PC-9 (cell line): ENCODE results near the gene ZSCAN26. TPM values are rescaled to one million over a fixed set of nuclear protein-coding genes. Genes with fewer than 3 reads are reported as not detected.
"Not testable (repeated sequence)": the region's sequence is repeated elsewhere in the genome, so short reads cannot be mapped to it uniquely, and the experiment has no call there.

Source experiments
- BruUV-seq: library from RNA; stranded (reverse); fragments of 400-500 nt; replicated peaks from 2 replicates; lab custom pipeline; 2021; lab: Mats Ljungman, UMichigan
- CTCF ChIA-PET: fragments of 300-600 bp; sonication (Branson Sonifier 250); formaldehyde crosslinking; loops from one replicate; lab custom pipeline; 2022; ENCODE audit warnings: antibody characterized with exemption; lab: Charles Lee
- POLR2A ChIA-PET: fragments of 300-600 bp; sonication (Branson Sonifier 250); formaldehyde crosslinking; loops from one replicate; lab custom pipeline; 2022; ENCODE audit warnings: antibody characterized with exemption; ENCODE audit not compliant: unreplicated experiment; lab: Charles Lee
- DNase-seq, 2 experiments: peaks; one replicate each; pipeline versions ENCODE4 v3.0.0 to v3.0.0-alpha.2; 2015 to 2022; ENCODE audit warnings: mixed read lengths in 1 of 2
- H2AFZ ChIP-seq: fragments of 200-600 bp; sonication (generic); 2 replicates; pipeline ENCODE4 v1.8.1; 2017; ENCODE audit warnings: antibody characterized with exemption
- H3F3A ChIP-seq: fragments of 200-600 bp; sonication (generic); 2 replicates; pipeline ENCODE4 v1.8.1; 2017; ENCODE audit warnings: antibody characterized with exemption, mild to moderate bottlenecking, low read depth; ENCODE audit not compliant: insufficient read depth
- H3K27ac ChIP-seq: fragments of 200-600 bp; sonication (generic); 2 replicates; pipeline ENCODE4 v1.6.1; 2016; ENCODE audit warnings: mixed run types
- H3K27me3 ChIP-seq: fragments of 200-600 bp; sonication (generic); 2 replicates; pipeline ENCODE4 v1.6.1; 2016; ENCODE audit warnings: low read depth, mixed run types; ENCODE audit not compliant: insufficient read depth
- H3K36me3 ChIP-seq: fragments of 200-600 bp; sonication (generic); 2 replicates; pipeline ENCODE4 v1.6.1; 2016; ENCODE audit warnings: low read depth, mixed run types
- H3K4me1 ChIP-seq: fragments of 200-600 bp; sonication (generic); replicated peaks from 2 replicates; pipeline ENCODE4 v1.6.1; 2016; ENCODE audit warnings: mixed run types; ENCODE audit not compliant: insufficient read depth
- H3K4me2 ChIP-seq: fragments of 200-600 bp; sonication (generic); 2 replicates; pipeline ENCODE4 v1.6.1; 2017; ENCODE audit warnings: mixed run types
- H3K4me3 ChIP-seq: fragments of 200-600 bp; sonication (generic); 2 replicates; pipeline ENCODE4 v1.6.1; 2016; ENCODE audit warnings: mixed run types
- H3K79me2 ChIP-seq: fragments of 200-600 bp; sonication (generic); 2 replicates; pipeline ENCODE4 v1.6.1; 2017; ENCODE audit warnings: low read depth, mixed run types
- H3K9me2 ChIP-seq: fragments of 200-600 bp; sonication (generic); 2 replicates; pipeline ENCODE4 v1.8.1; 2017; ENCODE audit warnings: mild to moderate bottlenecking; ENCODE audit not compliant: insufficient read depth
- H3K9me3 ChIP-seq: fragments of 200-600 bp; sonication (generic); 2 replicates; pipeline ENCODE4 v1.8.1; 2016; ENCODE audit warnings: low read depth; ENCODE audit not compliant: insufficient read depth
- H4K20me1 ChIP-seq: fragments of 200-600 bp; sonication (generic); 2 replicates; pipeline ENCODE4 v1.8.1; 2017; ENCODE audit not compliant: insufficient read depth
- CTCF ChIP-seq: fragments of 200-600 bp; sonication (generic); conservative IDR thresholded peaks from 2 replicates; pipeline ENCODE4 v1.6.1; 2017; ENCODE audit warnings: mixed run types, antibody characterized with exemption, mild to moderate bottlenecking, moderate library complexity
- EZH2 ChIP-seq: fragments of 200-600 bp; sonication (generic); IDR thresholded peaks from 2 replicates; pipeline ENCODE4 v1.8.0; 2017; ENCODE audit warnings: antibody characterized with exemption, low read depth
- intact Hi-C: fragments of 100-400 bp; cut with micrococcal nuclease; formaldehyde crosslinking; loops from one replicate; pipeline ENCODE4 v1.10.0; 2022; ENCODE audit not compliant: unreplicated experiment
- total RNA-seq: library from RNA; stranded (reverse); gene quantifications from 2 replicates; pipeline ENCODE4 v1.2.3, GENCODE V29; 2021

The ZSCAN26 gene
- total RNA-seq, 1 experiment from 2014 or later, result 14.8 TPM

DNA sequence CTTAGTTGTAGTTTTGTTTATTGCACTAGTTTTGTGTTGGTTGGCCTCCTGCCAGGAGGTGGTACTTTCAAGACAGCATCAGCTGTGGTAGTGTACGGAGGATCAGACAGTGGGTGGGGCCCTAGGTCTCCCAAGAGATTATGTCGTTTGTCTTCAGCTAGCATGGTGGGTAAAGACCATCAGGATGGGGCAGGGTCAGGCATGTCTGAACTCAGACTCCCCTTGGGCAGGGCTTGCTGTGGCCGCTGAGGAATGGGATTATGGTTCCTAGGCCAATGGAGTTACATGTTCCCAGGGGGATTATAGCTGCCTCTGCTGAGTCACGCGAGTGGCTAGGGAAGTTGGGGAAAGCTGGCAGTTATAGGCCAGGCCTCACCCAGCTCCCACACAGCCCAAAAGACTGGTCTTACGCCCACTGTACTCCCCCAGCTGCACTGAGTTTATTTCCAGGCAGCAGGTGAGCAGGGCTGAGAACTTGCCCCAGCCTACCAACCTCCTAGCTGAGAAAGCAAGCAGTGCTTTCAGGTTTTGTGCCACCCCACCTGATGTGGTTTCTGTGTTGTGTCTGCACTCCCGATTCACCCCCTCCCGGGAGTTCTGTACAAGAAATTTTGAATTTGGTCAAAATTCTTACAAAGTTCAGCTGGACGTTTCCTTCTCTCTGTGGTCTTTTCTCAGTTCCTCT, 44.3 kb downstream of the ZSCAN26 start:
- Histone ChIP-seq H3K9me2 (no peaks in the 10 kb centered on the region), H3K4me1 (no peaks in the 10 kb centered on the region), H3F3A (no peaks in the 10 kb centered on the region), H4K20me1 (no peaks in the 10 kb centered on the region), H3K9me3 (no peaks in the 10 kb centered on the region), H3K4me3 (no peak overlapping the region), H3K79me2 (no peaks in the 10 kb centered on the region), H2AFZ (no peak overlapping the region), H3K4me2 (no peak overlapping the region), H3K27ac (no peak overlapping the region), H3K27me3 (no peaks in the 10 kb centered on the region), H3K36me3 (no peaks in the 10 kb centered on the region)
- intact Hi-C loops, result no loop called here
- ChIA-PET CTCF (no interaction called here), POLR2A (no interaction called here)
- no TSS peak for BruUV-seq
- DNase-seq, result no peak
- TF ChIP-seq EZH2 (no peak), CTCF (no peak)

- Histone ChIP-seq H3K36me3 (no peaks in the 10 kb centered on the region), H3F3A (no peaks in the 10 kb centered on the region), H3K27me3 (no peaks in the 10 kb centered on the region), H3K27ac (no peak overlapping the region), H3K4me2 (no peak overlapping the region), H3K4me3 (no peak overlapping the region), H3K9me3 (no peaks in the 10 kb centered on the region), H3K4me1 (no peaks in the 10 kb centered on the region), H3K9me2 (no peaks in the 10 kb centered on the region), H4K20me1 (no peaks in the 10 kb centered on the region), H3K79me2 (no peaks in the 10 kb centered on the region), H2AFZ (no peak overlapping the region)
- no peak for TF ChIP-seq CTCF
- TF ChIP-seq EZH2, result no peak
- BruUV-seq, result no TSS peak
- intact Hi-C loops, result no loop called here
- ChIA-PET POLR2A (no interaction called here), CTCF (no interaction called here)
- no peak for DNase-seq
These were observed 46.0 kb downstream of the ZSCAN26 start for GRCh38 chr6:28312939-28313338.

GRCh38 chr6:28315628-28316027, 48.7 kb downstream of the ZSCAN26 start:
- no TSS peak for BruUV-seq
- H4K20me1 ChIP-seq, result no peaks in the 10 kb centered on the region
- intact Hi-C loops, result no loop called here
- H3K9me2 ChIP-seq, result no peaks in the 10 kb centered on the region
- H3K4me2 ChIP-seq, result no peak overlapping the region
- ChIA-PET CTCF (no interaction called here), POLR2A (no interaction called here)
- no peak for DNase-seq
- H3F3A ChIP-seq, result no peaks in the 10 kb centered on the region
- no peaks in the 10 kb centered on the region for H3K79me2 ChIP-seq
- no peak for TF ChIP-seq CTCF
- no peak for TF ChIP-seq EZH2
- H3K9me3 ChIP-seq, result no peaks in the 10 kb centered on the region
- no peak overlapping the region for H3K27ac ChIP-seq
- no peaks in the 10 kb centered on the region for H3K27me3 ChIP-seq
- H3K4me3 ChIP-seq, result no peak overlapping the region
- no peak overlapping the region for H2AFZ ChIP-seq
- H3K36me3 ChIP-seq, result no peaks in the 10 kb centered on the region
- no peaks in the 10 kb centered on the region for H3K4me1 ChIP-seq

GRCh38 chr6:28317866-28318265, 50.9 kb downstream of the ZSCAN26 start:
- H3K36me3 ChIP-seq, H3K79me2 ChIP-seq, BruUV-seq, POLR2A ChIA-PET, DNase-seq, H3K9me3 ChIP-seq, H2AFZ ChIP-seq, H3K4me1 ChIP-seq, intact Hi-C loops, H3K9me2 ChIP-seq, H3K4me3 ChIP-seq, H3K27me3 ChIP-seq, CTCF ChIA-PET, H3K27ac ChIP-seq, H3K4me2 ChIP-seq, H3F3A ChIP-seq, H4K20me1 ChIP-seq: not testable (repeated sequence)
